Measurements from ENCODE around the gene SLC2A10. TPM values are rescaled to one million over a fixed set of nuclear protein-coding genes. Genes with fewer than 3 reads are reported as not detected.

The SLC2A10 gene
- total RNA-seq, 1 experiment from 2014 or later, result 0.05 TPM

DNA sequence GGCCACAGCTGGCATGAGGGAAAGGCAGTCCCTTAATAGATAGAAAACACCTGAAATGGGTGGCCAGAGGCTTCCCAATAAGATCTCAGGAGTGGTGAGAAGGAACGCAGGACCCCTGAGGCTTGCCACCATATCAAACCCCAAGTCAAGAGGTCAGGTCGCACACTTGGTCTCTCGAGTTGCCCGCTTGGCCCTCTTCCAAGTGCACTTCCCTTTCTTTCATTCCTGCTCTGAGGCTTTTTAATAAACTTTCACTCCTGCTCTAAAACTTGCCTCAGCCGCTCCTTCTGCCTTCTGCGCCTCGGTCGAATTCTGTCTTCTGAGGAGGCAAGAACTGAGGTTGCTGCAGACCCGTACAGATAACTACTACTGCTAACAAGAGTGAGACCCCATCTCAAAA, 64.2 kb downstream of the SLC2A10 start:
- Histone ChIP-seq H3K36me3 (ENCODE audit: control insufficient read depth in 1 of 2, insufficient read depth in 2 of 2, low read length in 2 of 2) (no peaks in the 10 kb centered on the region), H2AFZ (ENCODE audit: low read depth, low read length, poor library complexity, severe bottlenecking) (no peak overlapping the region), H3K27ac (ENCODE audit: low read depth, low read length) (no peak overlapping the region), H3K4me3 (replicated peaks in 1 of 2; ENCODE audit: low read depth in 1 of 2, low read length in 2 of 2) (no peak overlapping the region), H3K9me3 (ENCODE audit: control insufficient read depth in 1 of 2, insufficient read depth in 1 of 2, low read depth in 1 of 2, low read length in 2 of 2) (no peaks in the 10 kb centered on the region), H4K20me1 (ENCODE audit: insufficient read depth) (no peaks in the 10 kb centered on the region), H3K27me3 (ENCODE audit: insufficient read depth, low read length) (peaks cover 9% of the 10 kb centered on the region; the same call in 1 of the 2 replicates), H3K4me1 (ENCODE audit: control insufficient read depth in 1 of 2, insufficient read depth in 2 of 2, low read length in 2 of 2) (peaks cover 4 to 19% of the 10 kb centered on the region in 2 experiments; a peak in 2 of 4 replicates), H3K9ac (ENCODE audit: low read length) (no peak overlapping the region), H3K79me2 (ENCODE audit: insufficient read depth, low read length) (no peaks in the 10 kb centered on the region), H3K4me2 (ENCODE audit: low read length) (no peak overlapping the region), H3K9me2 (ENCODE audit: insufficient read depth) (no peaks in the 10 kb centered on the region)
- TF ChIP-seq ZNF274 (IDR thresholded peaks at IDR 0.05; ENCODE audit: low read depth, low read length) (no peak), SIN3A (IDR thresholded peaks at IDR 0.05; ENCODE audit: low read depth) (no peak), ZFX (IDR thresholded peaks at IDR 0.05) (no peak)
- TF ChIP-seq, protein P1, sequence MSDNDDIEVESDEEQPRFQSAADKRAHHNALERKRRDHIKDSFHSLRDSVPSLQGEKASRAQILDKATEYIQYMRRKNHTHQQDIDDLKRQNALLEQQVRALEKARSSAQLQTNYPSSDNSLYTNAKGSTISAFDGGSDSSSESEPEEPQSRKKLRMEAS (IDR thresholded peaks at IDR 0.05), result no peak
- ChIA-PET POLR2A (no interaction called here), CTCF (no interaction called here), RAD21 (ENCODE audit: low non-redundant PET in 1 of 2, low total read pairs in 2 of 2, uncharacterized antibody in 2 of 2, unreplicated experiment in 2 of 2) (no interaction called here)
- DNase-seq (ENCODE audit: low read depth, low spot score) (no peak), ATAC-seq (no peak)
- intact Hi-C loops (cut with micrococcal nuclease), result no loop called here
- BruUV-seq (replicated peaks), result no TSS peak

DNA sequence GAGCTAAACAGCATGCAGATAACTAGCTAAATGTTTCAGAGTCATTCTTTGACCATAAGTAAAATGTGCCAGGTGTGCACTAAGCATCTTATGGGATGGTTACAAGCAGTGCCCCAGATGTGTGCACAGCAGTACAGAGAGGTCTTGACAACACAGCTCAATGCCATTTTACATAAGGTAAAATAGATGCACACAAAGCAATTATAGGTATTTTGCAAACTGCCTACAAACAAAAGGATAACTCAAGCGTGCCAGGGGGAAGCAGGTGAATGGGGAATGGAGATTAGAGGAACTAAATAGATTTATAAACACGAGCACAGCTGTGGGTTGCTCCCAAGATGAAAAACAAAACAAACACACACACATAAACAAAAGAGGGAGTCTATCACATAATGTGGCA, 64.8 kb downstream of the SLC2A10 start:
- Histone ChIP-seq H3K27ac (ENCODE audit: low read depth, low read length) (no peak overlapping the region), H3K4me2 (ENCODE audit: low read length) (no peak overlapping the region), H3K79me2 (ENCODE audit: insufficient read depth, low read length) (no peaks in the 10 kb centered on the region), H4K20me1 (ENCODE audit: insufficient read depth) (no peaks in the 10 kb centered on the region), H3K9me2 (ENCODE audit: insufficient read depth) (no peaks in the 10 kb centered on the region), H3K36me3 (ENCODE audit: control insufficient read depth in 1 of 2, insufficient read depth in 2 of 2, low read length in 2 of 2) (no peaks in the 10 kb centered on the region), H2AFZ (ENCODE audit: low read depth, low read length, poor library complexity, severe bottlenecking) (no peak overlapping the region), H3K4me3 (replicated peaks in 1 of 2; ENCODE audit: low read depth in 1 of 2, low read length in 2 of 2) (no peak overlapping the region), H3K9ac (ENCODE audit: low read length) (no peak overlapping the region), H3K9me3 (ENCODE audit: control insufficient read depth in 1 of 2, insufficient read depth in 1 of 2, low read depth in 1 of 2, low read length in 2 of 2) (no peaks in the 10 kb centered on the region), H3K4me1 (ENCODE audit: control insufficient read depth in 1 of 2, insufficient read depth in 2 of 2, low read length in 2 of 2) (peaks cover 4 to 19% of the 10 kb centered on the region in 2 experiments; a peak in 2 of 4 replicates), H3K27me3 (ENCODE audit: insufficient read depth, low read length) (peaks cover 9% of the 10 kb centered on the region; the same call in 1 of the 2 replicates)
- no peak for ATAC-seq
- BruUV-seq (replicated peaks), result no TSS peak
- ChIA-PET CTCF (interaction anchor here (1.2 kb wide), 1 partner anchor 376 kb away, joined by 3 read pairs; no protein-coding TSS in a partner anchor), POLR2A (no interaction called here), RAD21 (ENCODE audit: low non-redundant PET in 1 of 2, low total read pairs in 2 of 2, uncharacterized antibody in 2 of 2, unreplicated experiment in 2 of 2) (interaction anchor here in 1 of 2 experiments (1.2 kb wide), 1 partner anchor 22 kb away, joined by 3 read pairs; no protein-coding TSS in a partner anchor)
- intact Hi-C loops (cut with micrococcal nuclease), result no loop called here
- DNase-seq (ENCODE audit: low read depth, low spot score), result no peak
- TF ChIP-seq ZFX (IDR thresholded peaks at IDR 0.05), result no peak
- TF ChIP-seq ELF1 (IDR thresholded peaks at IDR 0.05; ENCODE audit: borderline replicate concordance, low read depth), result no peak
- TF ChIP-seq POLR2AphosphoS5 (IDR thresholded peaks at IDR 0.05; ENCODE audit: low read depth, low read length), result no peak
- no peak for TF ChIP-seq CEBPB (IDR thresholded peaks at IDR 0.05; ENCODE audit: low read depth)
- no peak for TF ChIP-seq TCF7L2 (IDR thresholded peaks at IDR 0.05; ENCODE audit: borderline replicate concordance, extremely low read depth, insufficient read depth, insufficient read length)
- TF ChIP-seq, protein P2, sequence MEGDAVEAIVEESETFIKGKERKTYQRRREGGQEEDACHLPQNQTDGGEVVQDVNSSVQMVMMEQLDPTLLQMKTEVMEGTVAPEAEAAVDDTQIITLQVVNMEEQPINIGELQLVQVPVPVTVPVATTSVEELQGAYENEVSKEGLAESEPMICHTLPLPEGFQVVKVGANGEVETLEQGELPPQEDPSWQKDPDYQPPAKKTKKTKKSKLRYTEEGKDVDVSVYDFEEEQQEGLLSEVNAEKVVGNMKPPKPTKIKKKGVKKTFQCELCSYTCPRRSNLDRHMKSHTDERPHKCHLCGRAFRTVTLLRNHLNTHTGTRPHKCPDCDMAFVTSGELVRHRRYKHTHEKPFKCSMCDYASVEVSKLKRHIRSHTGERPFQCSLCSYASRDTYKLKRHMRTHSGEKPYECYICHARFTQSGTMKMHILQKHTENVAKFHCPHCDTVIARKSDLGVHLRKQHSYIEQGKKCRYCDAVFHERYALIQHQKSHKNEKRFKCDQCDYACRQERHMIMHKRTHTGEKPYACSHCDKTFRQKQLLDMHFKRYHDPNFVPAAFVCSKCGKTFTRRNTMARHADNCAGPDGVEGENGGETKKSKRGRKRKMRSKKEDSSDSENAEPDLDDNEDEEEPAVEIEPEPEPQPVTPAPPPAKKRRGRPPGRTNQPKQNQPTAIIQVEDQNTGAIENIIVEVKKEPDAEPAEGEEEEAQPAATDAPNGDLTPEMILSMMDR (IDR thresholded peaks at IDR 0.05 in 2 of 3, conservative IDR thresholded peaks at IDR 0.05 in 1 of 3; ENCODE audit: borderline replicate concordance in 1 of 3, insufficient read depth in 1 of 3, low read depth in 2 of 3, low read length in 2 of 3), result no peak
- TF ChIP-seq ZNF274 (IDR thresholded peaks at IDR 0.05; ENCODE audit: low read depth, low read length), result no peak
- TF ChIP-seq, protein P3, sequence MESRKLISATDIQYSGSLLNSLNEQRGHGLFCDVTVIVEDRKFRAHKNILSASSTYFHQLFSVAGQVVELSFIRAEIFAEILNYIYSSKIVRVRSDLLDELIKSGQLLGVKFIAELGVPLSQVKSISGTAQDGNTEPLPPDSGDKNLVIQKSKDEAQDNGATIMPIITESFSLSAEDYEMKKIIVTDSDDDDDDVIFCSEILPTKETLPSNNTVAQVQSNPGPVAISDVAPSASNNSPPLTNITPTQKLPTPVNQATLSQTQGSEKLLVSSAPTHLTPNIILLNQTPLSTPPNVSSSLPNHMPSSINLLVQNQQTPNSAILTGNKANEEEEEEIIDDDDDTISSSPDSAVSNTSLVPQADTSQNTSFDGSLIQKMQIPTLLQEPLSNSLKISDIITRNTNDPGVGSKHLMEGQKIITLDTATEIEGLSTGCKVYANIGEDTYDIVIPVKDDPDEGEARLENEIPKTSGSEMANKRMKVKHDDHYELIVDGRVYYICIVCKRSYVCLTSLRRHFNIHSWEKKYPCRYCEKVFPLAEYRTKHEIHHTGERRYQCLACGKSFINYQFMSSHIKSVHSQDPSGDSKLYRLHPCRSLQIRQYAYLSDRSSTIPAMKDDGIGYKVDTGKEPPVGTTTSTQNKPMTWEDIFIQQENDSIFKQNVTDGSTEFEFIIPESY (IDR thresholded peaks at IDR 0.05; ENCODE audit: extremely low read depth, insufficient replicate concordance, low read length), result no peak
- TF ChIP-seq EZH2 (IDR thresholded peaks at IDR 0.05), result no peak
- no peak for TF ChIP-seq YY1 (IDR thresholded peaks at IDR 0.05; ENCODE audit: extremely low read depth, insufficient replicate concordance, low read depth, low read length)
- TF ChIP-seq SP1 (IDR thresholded peaks at IDR 0.05; ENCODE audit: low read depth), result no peak
- TF ChIP-seq JUND (IDR thresholded peaks at IDR 0.05), result no peak
- no peak for TF ChIP-seq EZH2phosphoT487 (IDR thresholded peaks at IDR 0.05; ENCODE audit: borderline replicate concordance)
- no peak for TF ChIP-seq RAD21 (IDR thresholded peaks at IDR 0.05; ENCODE audit: low read depth)
- TF ChIP-seq EGR1 (IDR thresholded peaks at IDR 0.05; ENCODE audit: low read depth), result no peak
- no peak for TF ChIP-seq CBX3 (IDR thresholded peaks at IDR 0.05; ENCODE audit: low read depth)
- no peak for TF ChIP-seq SRF (IDR thresholded peaks at IDR 0.05; ENCODE audit: low read depth)
